Measurements from ENCODE around the gene PTGDR. TPM values are rescaled to one million over a fixed set of nuclear protein-coding genes. Genes with fewer than 3 reads are reported as not detected.

PTGDR gene
- total RNA-seq, 1 experiment from 2014 or later, result not detected

DNA sequence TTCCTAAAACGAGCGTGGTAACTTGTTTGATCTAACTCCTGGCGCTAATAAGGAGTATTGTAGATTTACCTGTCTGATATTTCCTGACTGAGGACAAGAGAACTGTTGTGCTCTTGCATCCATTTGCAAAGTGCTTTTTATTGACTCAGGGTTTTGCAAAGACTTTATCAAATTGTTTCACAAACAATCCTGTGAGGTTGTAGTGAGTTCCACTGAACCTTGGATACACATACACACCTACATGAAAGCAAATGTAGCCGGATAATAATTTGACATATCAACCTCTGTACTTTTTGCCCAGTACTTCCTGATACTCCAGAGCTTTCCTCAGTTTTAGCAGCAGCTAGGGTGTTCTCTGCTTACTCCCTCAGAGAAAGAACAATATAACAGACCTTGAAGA, 39.9 kb downstream of the PTGDR start:
- Histone ChIP-seq H3K9me3 (ENCODE audit: control insufficient read depth, insufficient read depth, low read depth, low read length) (no peaks in the 10 kb centered on the region), H3K27ac (ENCODE audit: low read length) (no peak overlapping the region), H3K4me1 (ENCODE audit: control insufficient read depth, insufficient read depth, low read length) (no peaks in the 10 kb centered on the region), H3K4me3 (ENCODE audit: low read depth in 2 of 2, low read length in 2 of 2) (no peak overlapping the region), H3K36me3 (ENCODE audit: control insufficient read depth, insufficient read depth, low read length) (no peaks in the 10 kb centered on the region), H3K27me3 (ENCODE audit: control insufficient read depth, insufficient read depth, low read length) (no peaks in the 10 kb centered on the region)
- in situ Hi-C loops (cut with HindIII; ENCODE audit: low pct_unique_long_range_greater_than_20kb, low sequenced_read_pairs) (no loop called here), intact Hi-C loops (cut with micrococcal nuclease; ENCODE audit: unreplicated experiment) (no loop called here)
- no peak for DNase-seq (ENCODE audit: low read depth, low spot score)
- CTCF ChIA-PET, result no interaction called here
- no TSS peak for BruUV-seq (replicated peaks)
- TF ChIP-seq, protein P1, sequence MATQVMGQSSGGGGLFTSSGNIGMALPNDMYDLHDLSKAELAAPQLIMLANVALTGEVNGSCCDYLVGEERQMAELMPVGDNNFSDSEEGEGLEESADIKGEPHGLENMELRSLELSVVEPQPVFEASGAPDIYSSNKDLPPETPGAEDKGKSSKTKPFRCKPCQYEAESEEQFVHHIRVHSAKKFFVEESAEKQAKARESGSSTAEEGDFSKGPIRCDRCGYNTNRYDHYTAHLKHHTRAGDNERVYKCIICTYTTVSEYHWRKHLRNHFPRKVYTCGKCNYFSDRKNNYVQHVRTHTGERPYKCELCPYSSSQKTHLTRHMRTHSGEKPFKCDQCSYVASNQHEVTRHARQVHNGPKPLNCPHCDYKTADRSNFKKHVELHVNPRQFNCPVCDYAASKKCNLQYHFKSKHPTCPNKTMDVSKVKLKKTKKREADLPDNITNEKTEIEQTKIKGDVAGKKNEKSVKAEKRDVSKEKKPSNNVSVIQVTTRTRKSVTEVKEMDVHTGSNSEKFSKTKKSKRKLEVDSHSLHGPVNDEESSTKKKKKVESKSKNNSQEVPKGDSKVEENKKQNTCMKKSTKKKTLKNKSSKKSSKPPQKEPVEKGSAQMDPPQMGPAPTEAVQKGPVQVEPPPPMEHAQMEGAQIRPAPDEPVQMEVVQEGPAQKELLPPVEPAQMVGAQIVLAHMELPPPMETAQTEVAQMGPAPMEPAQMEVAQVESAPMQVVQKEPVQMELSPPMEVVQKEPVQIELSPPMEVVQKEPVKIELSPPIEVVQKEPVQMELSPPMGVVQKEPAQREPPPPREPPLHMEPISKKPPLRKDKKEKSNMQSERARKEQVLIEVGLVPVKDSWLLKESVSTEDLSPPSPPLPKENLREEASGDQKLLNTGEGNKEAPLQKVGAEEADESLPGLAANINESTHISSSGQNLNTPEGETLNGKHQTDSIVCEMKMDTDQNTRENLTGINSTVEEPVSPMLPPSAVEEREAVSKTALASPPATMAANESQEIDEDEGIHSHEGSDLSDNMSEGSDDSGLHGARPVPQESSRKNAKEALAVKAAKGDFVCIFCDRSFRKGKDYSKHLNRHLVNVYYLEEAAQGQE (IDR thresholded peaks at IDR 0.05; ENCODE audit: insufficient read depth in 1 of 2, low read depth in 2 of 2, low read length in 1 of 2), result no peak
- TF ChIP-seq SIN3A (IDR thresholded peaks at IDR 0.05; ENCODE audit: borderline replicate concordance, insufficient read depth, low read depth, low read length), result no peak
- no peak for ATAC-seq
- POLR2A ChIA-PET, result no interaction called here

DNA sequence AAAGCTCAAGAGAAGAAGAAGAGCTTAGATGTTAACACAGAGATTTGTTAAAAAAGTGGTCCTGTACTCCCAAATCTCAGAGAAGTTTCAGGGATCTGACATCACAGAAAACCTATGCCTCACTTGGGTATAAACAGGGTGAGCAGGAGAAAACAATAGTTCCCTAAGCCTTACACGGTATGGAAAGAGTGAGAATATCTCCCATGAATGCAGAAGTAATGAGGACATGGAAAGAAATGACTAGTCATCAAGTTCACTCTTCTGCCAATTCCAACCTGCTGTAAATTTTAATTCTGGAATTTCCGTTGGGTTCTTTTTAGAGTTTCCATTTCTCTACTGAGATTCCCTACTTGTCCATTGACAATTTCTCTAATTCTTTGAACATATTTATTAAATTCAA, 40.4 kb downstream of the PTGDR start:
- no peak for DNase-seq (ENCODE audit: low read depth, low spot score)
- intact Hi-C loops (cut with micrococcal nuclease; ENCODE audit: unreplicated experiment) (no loop called here), in situ Hi-C loops (cut with HindIII; ENCODE audit: low pct_unique_long_range_greater_than_20kb, low sequenced_read_pairs) (no loop called here)
- no peaks in the 10 kb centered on the region for H3K4me1 ChIP-seq (ENCODE audit: control insufficient read depth, insufficient read depth, low read length)
- ChIA-PET POLR2A (no interaction called here), CTCF (no interaction called here)
- no peak overlapping the region for H3K27ac ChIP-seq (ENCODE audit: low read length)
- no peaks in the 10 kb centered on the region for H3K36me3 ChIP-seq (ENCODE audit: control insufficient read depth, insufficient read depth, low read length)
- H3K9me3 ChIP-seq (ENCODE audit: control insufficient read depth, insufficient read depth, low read depth, low read length), result no peaks in the 10 kb centered on the region
- BruUV-seq (replicated peaks), result no TSS peak
- no peak for ATAC-seq
- no peak overlapping the region for H3K4me3 ChIP-seq (ENCODE audit: low read depth in 2 of 2, low read length in 2 of 2)
- H3K27me3 ChIP-seq (ENCODE audit: control insufficient read depth, insufficient read depth, low read length), result no peaks in the 10 kb centered on the region
- TF ChIP-seq, protein P1 (IDR thresholded peaks at IDR 0.05; ENCODE audit: insufficient read depth in 1 of 2, low read depth in 2 of 2, low read length in 1 of 2), result no peak
- no peak for TF ChIP-seq POLR2AphosphoS5 (IDR thresholded peaks at IDR 0.05; ENCODE audit: low read depth, low read length)
- TF ChIP-seq, protein P2, sequence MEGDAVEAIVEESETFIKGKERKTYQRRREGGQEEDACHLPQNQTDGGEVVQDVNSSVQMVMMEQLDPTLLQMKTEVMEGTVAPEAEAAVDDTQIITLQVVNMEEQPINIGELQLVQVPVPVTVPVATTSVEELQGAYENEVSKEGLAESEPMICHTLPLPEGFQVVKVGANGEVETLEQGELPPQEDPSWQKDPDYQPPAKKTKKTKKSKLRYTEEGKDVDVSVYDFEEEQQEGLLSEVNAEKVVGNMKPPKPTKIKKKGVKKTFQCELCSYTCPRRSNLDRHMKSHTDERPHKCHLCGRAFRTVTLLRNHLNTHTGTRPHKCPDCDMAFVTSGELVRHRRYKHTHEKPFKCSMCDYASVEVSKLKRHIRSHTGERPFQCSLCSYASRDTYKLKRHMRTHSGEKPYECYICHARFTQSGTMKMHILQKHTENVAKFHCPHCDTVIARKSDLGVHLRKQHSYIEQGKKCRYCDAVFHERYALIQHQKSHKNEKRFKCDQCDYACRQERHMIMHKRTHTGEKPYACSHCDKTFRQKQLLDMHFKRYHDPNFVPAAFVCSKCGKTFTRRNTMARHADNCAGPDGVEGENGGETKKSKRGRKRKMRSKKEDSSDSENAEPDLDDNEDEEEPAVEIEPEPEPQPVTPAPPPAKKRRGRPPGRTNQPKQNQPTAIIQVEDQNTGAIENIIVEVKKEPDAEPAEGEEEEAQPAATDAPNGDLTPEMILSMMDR (IDR thresholded peaks at IDR 0.05), result no peak
- no peak for TF ChIP-seq TCF7L2 (IDR thresholded peaks at IDR 0.05; ENCODE audit: low read depth, low read length)
- TF ChIP-seq SIN3A (IDR thresholded peaks at IDR 0.05; ENCODE audit: borderline replicate concordance, insufficient read depth, low read depth, low read length), result no peak

All from Panc1 (cell line).